GM21528 (cell line): ENCODE results near the gene TMEM244.
"Not testable (repeated sequence)": the region's sequence is repeated elsewhere in the genome, so short reads cannot be mapped to it uniquely, and the experiment has no call there.

Experiments
- ATAC-seq: cut with Tn5 transposase; IDR thresholded peaks from one replicate; pipeline ENCODE4 v1.9.1; 2021; ENCODE audit warnings: mild to moderate bottlenecking, moderate library complexity; ENCODE audit not compliant: unreplicated experiment, low FRiP score

Gene TMEM244

DNA sequence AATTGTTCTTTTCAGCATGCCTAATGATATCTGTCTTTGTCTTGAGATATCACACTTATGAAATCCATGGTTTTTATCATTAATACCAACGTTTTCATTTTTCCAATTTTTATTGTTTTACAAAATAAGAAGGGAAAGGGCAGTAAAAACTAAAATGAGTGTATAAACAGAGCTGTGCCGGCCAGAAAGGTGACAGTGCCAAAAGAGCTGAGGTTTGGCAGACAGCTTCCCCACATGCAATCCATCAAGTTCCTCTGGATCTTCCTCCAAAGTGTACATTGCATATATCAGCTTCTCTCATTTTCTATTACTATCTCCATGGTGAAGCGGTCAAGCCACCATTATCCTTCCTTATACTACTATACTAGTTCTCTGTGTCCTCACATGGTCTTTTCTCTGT, 10.1 kb upstream of the TMEM244 start:
- ATAC-seq: no peak

DNA sequence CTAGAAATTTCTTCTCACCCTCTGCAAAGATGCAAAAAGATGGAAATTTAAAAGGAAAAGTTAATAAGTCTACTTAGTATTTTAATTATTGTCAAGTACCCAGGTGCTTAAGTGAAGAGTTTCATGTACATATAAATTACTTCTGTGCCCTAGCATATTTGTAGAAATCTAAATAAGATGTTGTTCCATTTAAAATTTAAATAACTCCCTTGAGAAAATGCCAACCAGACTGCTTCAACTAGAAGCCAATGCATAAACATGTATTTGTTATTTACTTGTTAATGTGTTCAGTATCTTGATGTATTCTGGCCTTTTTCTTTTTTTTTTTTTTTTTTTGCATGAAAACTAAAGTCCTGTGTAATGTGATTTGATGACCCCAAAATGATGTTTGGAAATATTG, 6.3 kb upstream of the TMEM244 start:
- ATAC-seq: no peak

DNA sequence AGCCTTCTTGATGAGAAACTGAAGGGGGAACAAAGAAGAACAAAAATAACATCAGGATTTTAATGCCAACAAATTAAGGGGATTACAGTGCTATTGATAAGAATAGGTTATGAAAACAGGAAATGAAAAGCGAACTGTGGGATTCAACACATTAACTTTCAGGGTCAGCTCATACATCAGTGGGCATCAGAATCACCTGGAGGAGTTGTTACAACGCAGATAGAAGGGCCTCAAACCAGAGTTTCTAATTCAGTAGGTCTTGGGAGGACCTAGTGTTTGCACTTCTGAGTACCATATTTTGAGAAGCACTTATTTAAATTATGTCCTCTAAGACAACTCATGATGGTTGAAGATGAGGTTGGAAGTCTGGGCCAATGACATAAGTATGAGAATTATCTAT, 5.6 kb upstream of the TMEM244 start:
- no peak for ATAC-seq

DNA sequence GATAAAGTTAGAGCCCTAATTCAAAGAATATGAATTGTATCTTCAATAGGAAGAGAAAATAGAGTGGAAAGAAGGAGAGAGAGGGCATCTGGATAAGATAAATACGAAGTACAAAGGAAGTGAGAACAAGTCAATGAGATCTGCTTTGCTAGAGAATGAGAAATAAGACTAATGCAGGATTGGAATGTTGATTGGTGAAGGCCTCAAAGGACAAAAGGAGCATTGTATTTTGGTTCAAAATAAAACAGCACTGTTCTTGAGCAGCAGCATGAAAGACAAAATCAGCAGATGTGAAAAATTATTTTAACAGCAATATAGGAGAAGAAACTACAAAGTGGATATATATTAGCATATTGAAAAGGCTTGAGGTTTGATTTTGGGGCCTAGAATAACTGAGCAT, 5.1 kb upstream of the TMEM244 start:
- no peak for ATAC-seq

DNA sequence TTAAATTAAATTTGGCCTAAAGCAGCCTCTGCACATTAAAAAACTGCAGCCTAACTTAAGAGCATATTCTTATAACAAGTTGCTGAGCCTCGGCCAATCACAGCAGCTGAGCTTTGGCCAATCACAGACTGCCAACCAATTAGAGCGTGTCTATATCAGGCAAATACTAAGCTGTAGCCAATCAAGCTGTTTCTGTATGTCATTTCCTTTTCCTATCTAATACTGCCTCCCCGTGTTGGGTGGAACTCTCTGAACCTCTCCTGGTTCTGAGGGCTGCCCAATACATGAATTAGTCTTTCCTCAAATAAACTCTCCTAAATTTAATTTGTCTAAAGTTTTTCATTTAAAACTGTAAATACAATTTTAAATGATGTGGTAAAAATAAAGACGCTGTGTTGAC, 3.9 kb upstream of the TMEM244 start:
- no peak for ATAC-seq

DNA sequence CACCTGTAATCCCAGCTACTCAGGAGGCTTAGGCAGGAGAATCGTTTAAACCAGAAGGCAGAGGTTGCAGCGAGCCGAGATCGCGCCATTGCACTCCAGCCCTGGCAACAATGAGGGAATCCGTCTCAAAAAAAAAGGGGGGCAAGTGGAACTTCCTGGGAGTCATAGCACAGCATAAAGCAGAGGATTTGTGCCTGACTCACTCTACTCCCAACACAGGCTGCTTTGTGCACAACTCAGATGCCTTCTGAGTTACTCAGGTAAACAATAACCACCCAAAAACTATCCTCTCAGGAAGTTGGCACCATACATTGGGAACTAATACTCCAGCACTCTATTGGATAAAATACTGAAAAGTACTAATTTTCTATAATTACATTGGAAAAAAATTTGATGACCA, 2.5 kb upstream of the TMEM244 start:
- ATAC-seq: no peak

DNA sequence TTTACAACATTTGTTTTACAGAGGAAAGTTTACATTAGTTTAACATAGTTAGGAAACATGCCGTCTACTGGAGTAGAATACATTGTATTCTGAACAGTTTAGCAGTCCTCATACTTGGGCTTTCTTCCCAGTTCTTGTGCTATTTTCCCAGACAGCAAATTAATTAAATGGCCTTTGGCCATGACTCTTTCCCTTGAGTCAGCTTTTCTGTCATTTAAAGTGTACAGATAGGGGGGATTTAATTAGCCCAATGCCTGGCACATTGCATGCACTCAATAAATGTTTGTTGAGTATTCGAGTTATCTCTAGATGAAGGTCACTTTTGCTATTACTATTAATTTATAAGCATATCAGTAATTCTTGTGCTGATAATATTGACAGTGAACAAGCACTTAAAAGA, 1.6 kb downstream of the TMEM244 start:
- ATAC-seq: no peak

DNA sequence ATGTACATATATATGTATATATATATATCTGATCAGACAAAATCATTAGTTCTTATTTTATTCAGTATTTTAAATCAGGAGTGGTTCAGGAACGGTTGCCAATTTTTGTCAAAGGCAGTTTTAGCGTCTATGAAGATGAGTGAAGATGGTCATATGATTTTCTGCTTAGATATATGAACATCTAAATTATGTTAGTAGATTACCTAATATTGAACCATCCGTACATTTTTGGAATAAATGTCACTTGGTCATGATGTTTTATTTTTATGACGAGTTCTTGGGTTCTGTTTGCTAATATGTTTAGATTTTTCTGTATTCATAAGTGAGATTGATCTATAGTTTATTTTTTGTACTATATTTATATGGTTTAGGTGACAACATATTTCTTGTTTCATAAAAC, 3.3 kb downstream of the TMEM244 start:
- no peak for ATAC-seq

DNA sequence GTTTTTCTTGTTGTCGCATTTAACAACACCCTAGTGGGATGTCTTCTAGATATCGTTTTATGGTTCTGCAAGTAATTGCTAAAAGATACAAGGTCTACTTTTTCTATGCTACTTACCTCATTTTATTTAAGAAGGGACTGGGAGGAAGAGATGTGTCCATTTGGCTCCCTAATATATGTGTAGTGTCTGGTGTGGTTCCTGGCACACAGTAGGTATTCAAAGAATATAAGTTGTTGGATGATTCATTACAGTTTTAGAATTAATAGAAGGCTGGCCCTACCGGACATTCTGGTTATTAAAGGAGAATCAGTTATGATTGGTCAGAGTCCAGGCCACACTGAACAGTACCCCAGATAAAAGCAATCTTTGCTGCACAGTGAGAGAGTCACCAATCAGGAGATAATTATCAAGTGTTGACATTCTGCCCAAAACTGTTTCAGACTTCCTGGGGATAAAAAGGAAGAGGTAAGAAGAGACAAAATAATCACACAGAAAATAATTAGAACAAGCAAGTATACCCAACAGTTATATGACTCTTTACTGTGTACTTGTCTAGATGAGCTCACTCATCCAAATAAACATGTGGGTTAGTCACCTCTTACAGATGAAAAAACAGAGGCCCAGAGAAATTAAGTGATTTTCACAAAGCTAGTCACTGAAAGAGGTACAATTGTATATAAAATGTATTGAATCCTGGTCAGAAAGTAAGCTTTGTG, 7.0 kb downstream of the TMEM244 start:
- no peak for ATAC-seq

DNA sequence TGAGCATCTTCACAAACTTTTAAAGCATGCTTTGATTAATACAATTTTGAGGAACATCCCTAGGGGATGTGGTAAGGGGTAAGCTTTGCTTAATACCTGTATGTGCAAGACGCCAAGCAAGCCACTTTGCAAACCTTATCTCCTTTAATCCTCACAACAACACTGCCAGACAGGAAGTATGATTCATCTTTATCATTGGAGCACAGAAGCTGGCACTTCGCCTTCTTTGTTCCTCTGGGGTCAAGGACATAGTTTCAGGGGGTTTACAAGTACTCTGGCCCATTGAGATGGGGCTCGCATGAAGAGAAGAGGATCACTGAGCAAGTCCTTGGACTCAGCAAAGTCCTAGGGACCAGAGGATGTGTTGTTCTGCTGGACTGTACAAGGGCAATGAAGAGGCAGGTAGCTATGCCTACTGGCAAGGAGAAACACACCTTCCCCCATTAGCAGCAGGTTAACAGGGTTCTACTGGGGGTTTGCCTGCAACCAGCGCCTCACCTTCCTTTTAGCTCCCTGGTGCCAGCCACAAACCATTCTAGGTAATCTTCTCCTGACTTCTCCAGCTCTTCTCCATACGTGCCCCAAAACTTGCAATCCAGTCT, 8.8 kb downstream of the TMEM244 start:
- ATAC-seq: no peak

DNA sequence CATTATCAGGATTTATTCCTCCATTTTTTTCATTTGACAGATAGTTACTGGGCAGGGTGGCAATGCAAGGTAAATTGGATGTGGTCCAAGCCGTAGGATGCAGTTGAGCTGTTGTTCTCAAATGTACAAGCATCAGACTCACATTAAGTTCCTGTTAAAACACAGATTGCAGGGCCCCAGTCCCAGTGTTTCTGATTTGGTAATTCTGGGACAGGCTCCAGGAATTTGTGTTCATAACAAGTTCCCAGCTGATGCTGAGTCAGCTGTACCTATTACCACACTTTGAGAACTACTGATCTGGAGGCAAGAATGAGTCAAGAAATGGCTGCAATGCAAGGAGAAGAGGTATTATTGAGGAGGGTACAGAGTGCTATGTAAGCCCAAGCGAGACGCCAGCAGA, 11.7 kb downstream of the TMEM244 start:
- ATAC-seq: no peak

DNA sequence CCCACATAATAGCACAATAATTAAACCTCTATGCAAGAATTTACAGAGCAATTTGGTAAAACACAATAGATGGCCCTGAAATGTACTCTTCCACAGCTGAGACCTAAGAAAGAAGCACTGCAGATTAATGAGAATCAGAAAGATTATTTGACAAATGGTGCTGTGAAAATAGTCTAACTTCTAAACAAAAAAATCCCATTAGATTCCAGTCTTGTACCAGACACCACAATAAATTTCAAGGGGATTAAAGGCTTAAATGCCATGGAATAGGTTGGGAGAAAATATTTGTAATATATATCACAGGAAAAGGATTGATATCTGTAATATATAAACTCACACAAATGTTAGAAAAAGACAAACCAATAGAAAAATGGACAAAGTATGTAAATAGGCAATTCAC, 14.4 kb downstream of the TMEM244 start:
- no peak for ATAC-seq

DNA sequence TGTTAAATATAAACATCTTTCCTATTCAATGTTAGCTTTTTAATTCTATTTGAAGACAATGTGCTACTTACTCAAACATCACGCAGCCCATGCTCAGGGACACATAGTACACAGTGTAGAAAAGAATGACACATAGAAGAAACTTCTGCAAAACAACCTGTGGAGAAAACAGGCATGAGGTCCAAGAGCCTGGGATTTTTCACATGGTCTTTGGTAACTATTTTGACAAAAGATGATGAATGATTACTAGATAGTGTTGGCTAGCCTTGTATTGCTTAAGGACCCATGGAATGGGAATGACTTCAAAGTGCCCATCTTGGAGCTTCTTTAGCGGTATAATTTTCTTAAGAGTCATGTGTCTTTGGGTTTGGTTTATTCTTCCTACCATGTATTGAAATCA, 15.4 kb downstream of the TMEM244 start:
- ATAC-seq: no peak

DNA sequence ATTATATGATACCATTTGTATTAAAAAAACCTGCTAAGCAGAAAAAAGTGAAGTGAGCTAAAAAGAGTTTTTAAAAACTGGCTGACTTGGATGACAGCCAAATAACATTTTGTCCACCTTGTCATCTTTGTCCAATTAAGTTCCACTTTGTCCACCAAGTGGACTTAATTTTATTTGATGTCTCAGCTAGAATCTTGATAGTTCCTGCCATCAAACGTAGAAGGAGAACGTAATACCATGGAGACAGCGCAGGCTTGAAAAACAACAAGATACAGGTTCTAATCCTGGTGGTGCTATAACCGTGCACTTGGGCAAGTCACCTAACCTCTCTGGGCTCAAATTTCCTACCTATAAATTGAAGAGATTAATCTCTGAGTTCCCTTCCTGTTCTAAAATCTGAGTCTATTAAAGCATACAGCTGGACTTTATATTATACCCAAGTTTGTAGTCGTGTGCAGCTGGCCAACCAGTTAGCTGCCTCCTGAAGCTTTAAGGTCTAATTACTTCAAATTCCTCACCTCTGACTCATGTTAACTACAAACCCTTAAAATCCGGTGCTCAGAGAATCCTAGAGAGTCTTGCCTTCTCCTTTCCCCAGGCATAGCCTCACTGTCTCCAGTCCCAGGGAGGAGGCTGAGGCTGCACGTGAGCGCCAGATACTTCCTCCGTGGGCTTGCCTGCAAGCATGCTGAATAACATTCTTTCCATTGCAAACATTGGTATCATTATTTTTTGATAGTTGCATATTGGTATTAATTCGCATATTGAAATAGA, 16.8 kb downstream of the TMEM244 start:
- no peak for ATAC-seq

DNA sequence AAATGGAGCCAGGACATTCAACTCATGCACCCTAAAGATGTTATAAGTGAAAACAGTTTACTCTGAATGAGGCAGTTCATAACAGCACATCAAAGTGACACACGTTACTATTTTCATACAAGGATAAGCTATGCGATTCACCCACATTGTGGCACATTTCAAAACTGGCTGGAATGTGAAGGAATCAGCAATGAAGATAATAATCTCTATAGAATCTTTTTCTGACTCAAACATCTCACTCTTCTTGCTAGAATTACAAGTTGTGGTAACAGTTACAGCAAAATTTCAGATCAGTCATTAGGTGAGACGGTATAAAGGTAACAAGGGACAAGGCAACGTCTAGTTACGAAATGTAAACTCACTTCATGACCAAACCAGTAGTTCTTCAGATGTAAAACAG, 17.5 kb downstream of the TMEM244 start:
- ATAC-seq: no peak

DNA sequence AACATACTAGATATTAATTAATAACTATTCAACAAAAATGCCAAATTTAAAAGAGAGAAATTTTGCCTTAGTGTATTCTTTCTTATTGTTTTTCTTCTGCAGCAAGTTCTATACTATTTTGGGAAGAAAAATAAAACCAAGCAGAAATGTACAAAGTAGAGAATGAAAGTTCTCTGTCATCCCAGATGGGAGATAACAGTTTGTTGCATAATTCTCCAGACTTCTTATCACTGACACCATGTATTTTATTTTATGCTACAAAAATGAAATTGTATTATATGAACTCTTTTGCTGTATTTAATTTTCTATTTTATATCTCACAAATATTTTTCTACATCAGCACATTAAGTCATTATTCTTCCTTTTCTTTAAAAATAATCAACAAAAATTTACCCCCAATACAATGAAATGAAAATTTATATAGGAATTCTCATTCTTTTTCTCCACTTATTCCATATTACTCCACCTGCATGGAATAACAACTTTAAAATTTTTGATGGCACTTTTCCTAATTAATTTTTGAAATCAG, 18.2 kb downstream of the TMEM244 start:
- no peak for ATAC-seq

DNA sequence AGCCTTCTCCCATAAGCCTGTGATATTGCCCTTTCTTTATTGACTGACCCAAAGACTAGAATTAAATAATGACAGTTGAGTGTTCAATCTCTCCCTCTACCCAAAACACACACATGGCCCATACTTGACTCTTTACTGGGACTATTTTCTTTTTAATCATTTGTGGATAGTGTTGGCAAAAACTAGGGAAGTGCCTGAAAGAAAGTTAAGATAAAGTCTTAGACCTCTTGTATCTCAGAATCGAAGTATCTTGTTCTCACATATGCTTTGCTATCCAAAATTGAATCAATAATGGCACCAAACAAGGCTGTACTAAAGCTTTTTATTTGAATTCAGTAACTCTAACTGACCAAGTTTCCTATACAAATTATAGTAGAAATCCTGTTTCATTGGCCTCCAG, 19.0 kb downstream of the TMEM244 start:
- no peak for ATAC-seq

DNA sequence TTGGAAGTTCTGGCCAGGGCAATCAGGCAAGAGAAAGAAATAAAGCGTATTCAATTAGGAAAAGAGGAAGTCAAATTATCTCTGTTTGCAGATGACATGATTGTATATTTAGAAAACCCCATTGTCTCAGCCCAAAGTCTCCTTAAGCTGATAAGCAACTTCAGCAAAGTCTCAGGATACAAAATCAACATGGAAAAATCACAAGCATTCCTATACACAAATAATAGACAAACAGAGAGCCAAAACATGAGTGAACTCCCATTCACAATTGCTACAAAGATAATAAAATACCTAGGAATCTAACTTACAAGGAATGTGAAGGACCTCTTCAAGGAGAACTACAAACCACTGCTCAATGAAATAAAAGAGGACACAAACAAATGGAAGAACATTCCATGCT, 21.6 kb downstream of the TMEM244 start:
- ATAC-seq: not testable (repeated sequence)

DNA sequence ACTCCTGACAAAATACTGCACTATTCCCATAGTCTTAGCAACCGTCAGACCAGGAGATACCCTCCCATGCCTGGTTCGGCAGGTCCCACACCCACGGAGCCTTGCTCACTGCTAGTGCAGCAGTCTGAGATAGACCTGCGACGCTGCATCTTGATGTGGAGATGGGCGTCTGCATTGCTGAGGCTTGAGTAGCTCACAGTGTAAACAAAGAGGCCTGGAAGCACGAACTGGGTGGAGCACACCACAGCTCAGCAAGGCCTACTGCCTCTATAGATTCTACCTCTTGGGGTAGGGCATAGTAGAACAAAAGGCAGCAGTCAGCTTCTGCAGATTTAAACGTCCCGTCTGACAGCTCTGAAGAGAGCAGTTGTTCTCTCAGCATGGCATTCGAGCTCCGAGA, 25.4 kb downstream of the TMEM244 start:
- ATAC-seq: no peak

DNA sequence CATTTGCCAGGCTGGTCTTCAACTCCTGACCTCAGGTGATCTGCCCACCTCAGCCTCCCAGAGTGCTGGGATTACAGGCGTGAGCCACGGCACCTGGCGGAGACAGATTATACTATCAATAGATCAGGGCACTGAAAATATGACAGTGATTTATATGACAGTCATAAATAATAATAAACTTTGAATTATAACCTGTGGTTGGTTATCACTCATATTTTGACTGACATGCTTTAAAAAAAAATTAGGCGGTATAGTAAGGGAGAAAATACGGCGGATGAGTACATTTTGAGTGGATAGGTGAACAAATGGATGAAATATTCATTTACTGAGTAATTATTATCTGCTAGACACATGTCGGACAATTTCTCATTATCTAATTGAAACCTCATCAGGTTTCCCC, 28.8 kb downstream of the TMEM244 start:
- ATAC-seq: no peak

DNA sequence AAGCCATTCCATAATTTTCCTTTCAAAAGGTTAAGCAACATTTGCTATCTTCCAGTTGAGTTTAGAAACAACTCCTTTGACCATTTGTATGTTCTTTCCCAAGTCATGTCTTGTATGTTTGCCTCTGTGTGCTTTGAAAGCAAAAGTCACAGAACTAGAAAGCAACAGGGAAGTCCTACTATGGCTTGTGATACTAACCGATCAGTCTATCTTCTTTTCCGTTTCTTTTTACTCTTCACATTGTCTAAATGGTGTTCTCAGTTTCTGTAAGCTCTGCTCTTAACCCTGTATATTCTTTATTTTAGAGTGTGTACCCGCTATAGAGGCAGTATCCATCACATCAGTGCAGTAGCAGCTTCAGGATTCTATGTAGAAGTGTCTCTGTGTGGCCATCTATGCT, 32.9 kb downstream of the TMEM244 start:
- no peak for ATAC-seq

DNA sequence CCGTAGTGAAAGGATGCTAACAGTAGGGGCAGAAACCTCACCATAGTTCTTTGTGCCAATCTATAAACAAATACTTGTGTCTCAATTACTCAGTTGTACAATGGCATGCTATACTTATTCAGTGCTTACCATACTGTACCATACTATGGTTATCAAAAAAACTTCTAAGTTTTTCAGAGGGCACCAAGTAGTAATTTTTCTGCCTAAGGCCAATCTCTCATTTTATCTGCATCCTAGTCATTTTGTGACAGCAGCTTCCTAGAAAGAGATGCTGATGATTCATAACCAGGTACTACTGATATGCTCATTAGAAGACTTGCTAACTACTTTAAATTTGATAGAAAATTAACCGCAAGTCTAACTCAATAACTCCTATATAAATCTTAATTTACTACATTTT, 42.9 kb downstream of the TMEM244 start:
- ATAC-seq: no peak
